ENCODE results near the gene PACRG. TPM values are rescaled to one million over a fixed set of nuclear protein-coding genes. Genes with fewer than 3 reads are reported as not detected.

PACRG gene
- total and polyA plus RNA-seq, 2 donors (not counting 3 experiments of a cell fraction or from before 2014, with no cell fraction given): 0.08 TPM; not detected in 1

GRCh38 chr6:163252061-163252591 lies 524.4 kb downstream of the PACRG start:
- CTCF ChIA-PET: no interaction called here
- no TSS peak for BruUV-seq (replicated peaks)
- FAIRE-seq: no peak
- Histone ChIP-seq H3K9me3 (replicated peaks; ENCODE audit: control insufficient read depth, insufficient read depth, low read length) (no peaks in the 10 kb centered on the region), H3K4me3 (replicated peaks in 1 of 3; ENCODE audit: insufficient read depth in 1 of 3, low read depth in 1 of 3, low read length in 3 of 3) (no peak overlapping the region), H3K79me2 (ENCODE audit: control insufficient read depth, insufficient read depth, low read length) (no peaks in the 10 kb centered on the region), H3K27ac (ENCODE audit: insufficient read depth, low read depth, low read length) (no peak overlapping the region), H3K27me3 (ENCODE audit: control insufficient read depth in 2 of 2, insufficient read depth in 2 of 2, low read length in 2 of 2) (no peaks in the 10 kb centered on the region), H3K9ac (replicated peaks; ENCODE audit: extremely low read depth, insufficient read depth, low read length) (no peak overlapping the region), H3K4me1 (ENCODE audit: control insufficient read depth, extremely low read depth, insufficient read depth, low read length) (no peaks in the 10 kb centered on the region), H4K20me1 (replicated peaks; ENCODE audit: control insufficient read depth, extremely low read depth, insufficient read depth, low read length) (no peaks in the 10 kb centered on the region), H3K4me2 (ENCODE audit: insufficient read depth, low read length) (no peak overlapping the region), H3K36me3 (ENCODE audit: control insufficient read depth in 2 of 2, extremely low read depth in 1 of 2, insufficient read depth in 2 of 2, low read length in 2 of 2) (no peaks in the 10 kb centered on the region), H2AFZ (ENCODE audit: low read depth, low read length) (no peak overlapping the region), H3K9me1 (replicated peaks; ENCODE audit: control insufficient read depth, extremely low read depth, insufficient read depth, low read length) (no peaks in the 10 kb centered on the region)
- intact Hi-C loops (cut with micrococcal nuclease) (no loop called here), dilution Hi-C loops (cut with MboI; ENCODE audit: extremely low pct_ligation_motif_present, low sequenced_read_pairs) (no loop called here)
- POLR2A ChIA-PET: no interaction called here
- DNase-seq (ENCODE audit: low read depth, low spot score): no peak
- TF ChIP-seq, protein P1, sequence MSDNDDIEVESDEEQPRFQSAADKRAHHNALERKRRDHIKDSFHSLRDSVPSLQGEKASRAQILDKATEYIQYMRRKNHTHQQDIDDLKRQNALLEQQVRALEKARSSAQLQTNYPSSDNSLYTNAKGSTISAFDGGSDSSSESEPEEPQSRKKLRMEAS (IDR thresholded peaks at IDR 0.05; ENCODE audit: insufficient read depth, insufficient read length): no peak
- TF ChIP-seq JUN (IDR thresholded peaks at IDR 0.05; ENCODE audit: borderline replicate concordance, insufficient read depth, insufficient read length, low read depth) (no peak), CTCF (IDR thresholded peaks at IDR 0.05; ENCODE audit: extremely low read depth in 1 of 2, insufficient read depth in 1 of 2, low read depth in 1 of 2, low read length in 2 of 2) (no peak), FOS (IDR thresholded peaks at IDR 0.05; ENCODE audit: borderline replicate concordance, insufficient read depth, low read length) (no peak), MYC (IDR thresholded peaks at IDR 0.05; ENCODE audit: low read depth, low read length) (no peak), GATA2 (IDR thresholded peaks at IDR 0.05; ENCODE audit: insufficient read depth, insufficient read length, low read depth, low read length) (no peak), POLR2AphosphoS5 (IDR thresholded peaks at IDR 0.05; ENCODE audit: insufficient read depth, low read depth, low read length) (no peak)
